GM19025 (cell line): ENCODE results near the gene SLC13A4.
"Not testable (repeated sequence)": the region's sequence is repeated elsewhere in the genome, so short reads cannot be mapped to it uniquely, and the experiment has no call there.

Experiments
- ATAC-seq: cut with Tn5 transposase; IDR thresholded peaks from one replicate; pipeline ENCODE4 v1.9.1; 2021; ENCODE audit warnings: mild to moderate bottlenecking, low read depth, moderate library complexity; ENCODE audit not compliant: unreplicated experiment

SLC13A4 gene

DNA sequence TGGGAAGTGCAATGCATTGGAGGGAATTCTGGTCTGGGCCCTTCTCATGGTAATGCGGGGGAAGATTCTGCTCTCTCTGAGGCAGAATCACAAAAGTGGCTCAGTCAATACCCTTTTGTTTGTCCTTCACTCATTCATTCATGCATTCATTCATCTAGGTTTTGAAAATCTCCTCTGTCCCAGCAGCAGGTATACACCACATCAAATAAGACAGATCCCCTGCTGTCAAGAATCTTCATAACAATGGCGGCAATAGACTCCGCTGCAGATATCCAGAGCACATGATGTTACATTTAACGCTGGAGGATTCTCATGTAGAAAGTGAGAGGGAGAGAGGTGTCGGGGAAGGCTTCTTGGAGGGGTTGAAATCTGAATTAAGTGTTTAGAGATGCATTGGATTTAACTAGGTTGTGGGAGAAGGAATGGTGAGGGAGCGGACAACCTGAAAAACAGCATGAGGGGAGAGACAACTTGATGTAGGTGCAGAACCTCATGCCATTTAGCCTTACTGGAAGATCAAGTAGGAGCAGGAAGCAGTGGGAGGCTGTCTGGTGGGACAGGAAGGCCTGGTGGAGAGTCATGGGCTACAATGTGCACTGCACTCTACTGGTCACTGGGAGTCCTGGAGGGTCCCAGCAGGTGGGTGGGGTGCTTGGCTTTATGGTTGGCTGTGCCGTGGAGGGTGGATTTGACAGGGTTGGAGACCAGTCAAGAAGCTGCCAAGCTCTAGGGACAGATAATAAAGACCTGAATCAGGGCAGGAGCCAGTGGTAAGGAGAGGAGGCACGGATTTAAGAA lies 25.8 kb upstream of the SLC13A4 start:
- no peak for ATAC-seq

DNA sequence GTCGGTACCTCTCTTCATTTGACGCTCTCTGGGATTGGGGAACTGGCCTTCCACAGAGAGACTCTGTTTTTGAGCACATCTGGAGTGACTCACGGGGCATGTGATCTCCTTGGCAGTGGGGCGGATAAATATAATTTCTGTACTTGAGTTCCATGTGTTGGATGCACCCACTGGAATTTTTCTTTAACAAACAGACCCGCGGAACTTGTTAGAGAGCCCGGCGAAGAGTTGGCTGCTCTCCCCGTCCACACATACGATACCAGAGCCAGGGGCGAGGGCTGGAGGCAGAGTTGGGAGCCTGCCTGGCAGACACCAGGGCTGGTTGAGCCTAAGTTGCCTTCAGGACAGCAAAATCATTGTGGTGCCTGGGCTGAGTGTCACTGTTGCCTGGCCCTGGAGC lies 20.8 kb upstream of the SLC13A4 start, which contains the start of gene FAM180A:
Gene FAM180A (minus strand): TSS at position 44 of the 400 bp plus-strand sequence. CDS start 233 bp downstream, outside the sequence.
- no peak for ATAC-seq

DNA sequence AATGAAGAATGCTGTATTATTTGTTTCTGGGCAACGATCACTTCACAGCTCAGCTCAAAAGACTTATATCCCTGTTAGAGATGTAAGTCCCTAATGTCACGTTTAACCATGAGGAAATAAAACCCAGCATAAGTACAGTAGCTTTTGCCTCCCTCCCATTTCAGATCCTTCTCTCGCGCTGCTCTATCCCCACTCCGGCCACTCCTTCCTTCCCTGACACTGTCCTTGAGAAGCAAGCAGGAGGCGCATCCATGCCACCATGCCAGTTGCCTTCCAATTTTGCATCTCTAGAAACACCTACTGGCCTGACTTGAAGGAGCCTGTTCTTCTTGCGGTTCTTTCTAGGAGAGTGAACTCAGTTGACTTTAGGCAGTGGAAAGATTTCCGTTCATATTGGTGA lies 19.4 kb upstream of the SLC13A4 start:
- no peak for ATAC-seq

DNA sequence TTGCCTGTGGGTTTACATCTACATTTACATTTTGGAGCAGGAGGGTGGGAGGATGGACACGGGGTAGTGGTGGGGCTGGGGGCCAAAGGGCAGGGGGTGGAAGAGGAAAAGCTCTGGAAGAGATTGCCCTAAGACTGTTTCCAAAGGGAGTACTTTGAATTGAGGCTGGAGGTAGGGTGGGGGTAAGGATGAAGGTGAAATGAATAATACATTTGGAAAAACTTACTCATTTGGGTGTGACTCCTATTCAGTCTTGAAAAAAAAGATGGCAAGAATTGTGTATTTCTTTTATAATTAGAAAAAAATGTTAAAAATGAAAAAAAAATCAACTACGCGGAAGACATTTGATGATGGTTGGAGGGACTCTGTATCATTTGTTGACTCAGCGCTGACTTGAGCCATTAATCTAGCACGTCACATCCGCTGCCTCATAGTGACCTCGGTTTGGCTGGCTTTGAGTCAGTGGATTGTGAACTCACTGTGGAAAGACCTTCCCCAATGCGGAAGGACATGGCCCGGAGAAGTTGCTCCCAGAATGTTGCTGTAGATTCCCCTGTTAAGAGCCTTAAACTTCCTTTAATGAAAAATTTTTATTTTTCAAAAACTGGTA lies 17.8 kb upstream of the SLC13A4 start:
- ATAC-seq, result no peak

DNA sequence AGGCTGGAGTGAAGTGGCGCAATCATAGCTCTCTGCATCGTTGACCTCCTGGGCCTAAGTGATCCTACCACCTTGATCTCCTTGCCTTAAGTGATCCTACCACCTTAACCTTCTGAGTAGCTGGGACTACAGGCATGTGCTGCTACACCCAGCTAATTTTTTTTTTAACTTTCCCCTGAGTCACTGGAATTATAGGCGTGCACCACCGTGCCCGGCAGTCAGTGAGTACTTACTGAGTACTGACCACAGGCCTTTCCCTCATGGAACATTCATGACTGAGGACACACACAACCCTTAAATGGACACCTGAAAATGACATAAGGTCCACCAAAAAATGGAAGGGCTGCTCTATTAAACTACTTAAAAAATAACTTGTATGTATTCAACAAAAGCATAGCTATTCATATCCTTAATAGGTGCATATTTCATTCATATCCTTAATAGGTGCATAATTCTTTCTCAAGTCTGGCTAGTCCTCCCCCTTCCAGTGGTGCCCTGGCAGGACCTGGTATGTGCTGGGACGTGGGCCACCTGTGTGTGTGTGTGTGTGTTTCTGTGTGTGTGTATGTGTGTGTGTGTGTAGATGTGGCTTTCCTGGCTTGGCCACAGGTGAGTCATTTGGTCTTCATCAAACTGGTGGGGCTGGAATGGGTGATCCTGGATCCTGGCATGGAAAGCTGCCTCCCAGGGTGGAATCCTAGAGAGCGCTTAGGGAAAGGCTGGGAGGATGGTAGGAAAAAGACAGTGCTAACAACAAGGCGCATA lies 17.1 kb upstream of the SLC13A4 start:
- no peak for ATAC-seq

DNA sequence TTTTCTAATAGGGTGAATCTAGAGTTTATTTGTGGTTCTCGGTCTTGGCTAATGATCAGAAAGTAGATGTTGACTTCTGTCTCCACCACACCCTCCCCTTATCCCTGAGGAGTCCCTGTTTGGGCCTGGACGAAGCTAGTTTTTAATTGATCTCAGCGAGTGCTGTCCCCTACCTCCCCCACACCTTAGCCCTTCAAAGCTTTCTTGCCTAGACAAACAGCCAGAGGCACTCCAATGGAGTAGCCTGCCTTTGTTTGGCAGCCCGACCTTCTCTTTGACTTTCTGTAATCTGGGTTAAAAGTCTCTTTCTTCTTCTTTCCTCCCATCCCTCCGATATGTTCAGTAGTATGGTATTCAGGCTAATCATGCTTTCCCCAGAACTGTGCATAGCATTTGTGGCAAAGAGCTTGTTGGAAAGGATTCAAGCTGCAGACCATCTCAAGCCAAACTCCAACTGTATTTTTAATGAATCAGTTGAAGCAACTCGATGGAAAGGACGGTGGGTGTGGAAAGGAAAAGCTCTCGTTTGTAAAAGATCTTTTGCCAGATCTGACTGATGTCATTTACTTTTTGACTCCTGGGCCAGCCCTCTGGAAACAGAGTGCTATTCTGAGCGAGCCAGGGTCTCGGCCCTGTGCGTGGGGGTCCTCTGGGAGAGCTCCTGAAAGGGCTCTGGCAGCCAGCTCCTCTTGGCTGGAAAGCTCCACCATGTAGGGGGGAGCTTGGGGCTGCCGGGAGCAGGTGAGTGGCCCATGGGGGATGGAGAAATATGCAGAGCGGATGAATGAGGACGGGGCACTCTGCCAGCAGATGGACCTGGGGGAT lies 16.1 kb upstream of the SLC13A4 start:
- ATAC-seq, result no peak

DNA sequence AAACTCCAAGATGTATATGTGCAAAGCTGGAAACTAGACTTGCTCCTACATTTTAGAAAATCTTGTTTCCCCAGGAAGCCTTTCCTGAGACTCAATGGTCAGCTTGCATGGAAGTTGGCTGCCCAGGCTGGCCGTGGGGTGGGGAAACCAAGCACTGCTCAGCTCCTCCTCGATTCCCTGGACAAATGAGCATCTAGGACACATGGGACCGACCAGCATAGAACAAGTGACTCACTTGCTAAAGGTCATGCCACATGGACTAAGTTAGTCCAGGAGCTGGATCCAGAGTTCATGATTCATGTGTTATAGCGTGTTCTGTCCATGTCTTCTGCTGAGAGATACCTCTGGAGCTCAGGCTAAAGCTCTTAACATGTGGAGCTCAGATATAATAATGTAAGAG lies 14.4 kb upstream of the SLC13A4 start:
- no peak for ATAC-seq

DNA sequence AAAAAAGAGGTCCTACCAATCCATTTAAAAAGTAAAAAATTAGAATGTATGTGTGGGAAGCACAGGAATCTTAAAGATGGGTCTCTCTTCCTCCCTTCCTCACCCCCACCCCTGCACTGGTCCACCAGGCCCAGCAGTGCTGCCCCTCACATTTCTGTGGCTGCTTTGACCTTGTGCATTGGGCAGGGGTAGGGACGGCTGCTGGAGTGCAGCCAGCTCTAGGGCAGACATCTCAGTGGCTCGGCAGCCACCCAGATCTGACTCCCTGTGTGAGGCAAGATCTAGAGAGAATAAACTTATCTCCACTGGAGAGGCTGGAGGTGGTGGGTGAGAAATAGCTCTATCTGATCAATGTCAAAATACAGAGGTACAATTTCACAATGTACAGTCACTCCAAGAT lies 13.9 kb upstream of the SLC13A4 start:
- ATAC-seq, result no peak

DNA sequence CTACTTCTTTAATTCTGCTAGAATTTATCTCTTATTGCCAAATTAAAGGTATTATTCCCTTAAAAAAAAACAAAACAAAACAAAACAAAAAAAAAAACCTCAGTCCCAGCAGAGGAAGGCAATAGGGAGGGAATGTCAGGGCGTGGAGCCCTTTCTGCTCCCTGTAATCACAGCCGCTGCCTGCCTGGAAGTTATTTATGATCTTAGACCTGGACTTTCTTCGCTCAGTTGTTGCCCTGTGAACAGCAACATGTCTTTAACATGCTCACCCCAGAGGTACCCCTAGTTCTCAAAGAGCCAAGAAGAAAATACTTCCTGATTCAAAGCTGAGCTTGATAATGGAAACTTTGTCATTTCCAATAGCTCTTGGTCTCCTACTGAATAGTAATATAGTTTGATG lies 12.9 kb upstream of the SLC13A4 start:
- ATAC-seq, result no peak

DNA sequence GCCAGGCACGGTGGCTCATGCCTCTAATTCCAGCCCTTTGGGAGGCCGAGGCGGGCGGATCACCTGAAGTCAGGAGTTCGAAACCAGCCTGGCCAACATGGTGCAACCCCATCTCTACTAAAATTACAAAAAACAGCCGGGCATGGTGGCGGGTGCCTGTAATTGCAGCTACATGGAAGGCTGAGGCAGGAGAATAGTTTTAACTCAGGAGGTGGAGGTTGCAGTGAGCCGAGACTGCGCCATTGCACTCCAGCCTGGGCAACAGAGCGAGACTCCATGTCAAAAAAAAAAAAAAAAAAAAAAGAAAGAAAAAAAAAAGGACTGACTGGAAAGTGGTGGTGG lies 9.3 kb upstream of the SLC13A4 start:
- not testable (repeated sequence) for ATAC-seq

DNA sequence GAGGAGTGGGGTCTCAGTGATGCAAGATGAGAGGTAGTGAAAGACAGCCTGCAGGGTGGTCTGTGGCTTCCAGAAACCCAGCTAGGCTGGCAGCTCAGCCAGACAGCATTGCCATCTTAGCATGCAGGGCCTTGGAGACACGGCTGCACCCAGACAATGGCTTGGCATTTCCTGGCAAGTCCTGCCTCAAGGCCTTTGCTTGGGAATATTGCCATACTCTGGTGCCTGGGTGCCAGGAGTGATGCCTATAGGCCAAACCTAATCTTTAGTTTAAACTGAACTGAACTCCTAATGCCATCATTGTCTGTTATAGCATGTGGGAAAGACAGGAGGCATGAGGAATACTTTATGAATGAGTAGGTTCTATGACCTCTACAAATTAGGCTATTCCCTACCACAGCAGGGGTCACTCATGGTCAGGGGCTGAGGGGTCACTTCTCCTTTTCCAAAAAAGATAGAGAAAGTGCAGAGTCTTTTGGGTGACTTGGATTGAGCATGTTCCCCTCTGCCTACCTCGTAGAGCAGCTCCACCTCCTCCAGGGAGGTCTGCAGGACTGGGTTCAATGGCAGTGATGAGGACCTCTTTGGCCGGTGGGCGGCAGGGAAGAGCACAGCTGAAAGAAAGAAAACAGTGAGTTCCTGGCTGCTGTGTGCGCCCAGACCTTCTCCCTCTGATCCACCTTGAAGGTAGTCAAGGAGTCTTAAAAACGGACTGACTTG lies 8.8 kb upstream of the SLC13A4 start:
- no peak for ATAC-seq

DNA sequence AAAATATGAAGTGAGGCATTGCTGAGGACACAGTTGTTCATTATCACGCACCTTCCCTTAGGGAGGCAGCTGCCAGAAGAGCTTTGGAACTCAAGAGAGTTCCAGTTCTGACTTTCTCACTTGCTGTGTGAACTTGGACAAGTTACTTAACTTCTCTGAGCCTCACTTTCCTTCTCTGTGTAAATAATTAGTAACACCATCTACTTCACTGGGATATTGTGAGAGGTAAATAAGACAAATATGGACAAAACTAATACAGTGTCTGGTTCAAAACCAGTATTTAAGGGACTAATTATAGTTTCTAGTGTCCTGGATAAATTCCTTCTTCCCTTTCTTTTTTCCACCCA lies 6.3 kb upstream of the SLC13A4 start:
- no peak for ATAC-seq

DNA sequence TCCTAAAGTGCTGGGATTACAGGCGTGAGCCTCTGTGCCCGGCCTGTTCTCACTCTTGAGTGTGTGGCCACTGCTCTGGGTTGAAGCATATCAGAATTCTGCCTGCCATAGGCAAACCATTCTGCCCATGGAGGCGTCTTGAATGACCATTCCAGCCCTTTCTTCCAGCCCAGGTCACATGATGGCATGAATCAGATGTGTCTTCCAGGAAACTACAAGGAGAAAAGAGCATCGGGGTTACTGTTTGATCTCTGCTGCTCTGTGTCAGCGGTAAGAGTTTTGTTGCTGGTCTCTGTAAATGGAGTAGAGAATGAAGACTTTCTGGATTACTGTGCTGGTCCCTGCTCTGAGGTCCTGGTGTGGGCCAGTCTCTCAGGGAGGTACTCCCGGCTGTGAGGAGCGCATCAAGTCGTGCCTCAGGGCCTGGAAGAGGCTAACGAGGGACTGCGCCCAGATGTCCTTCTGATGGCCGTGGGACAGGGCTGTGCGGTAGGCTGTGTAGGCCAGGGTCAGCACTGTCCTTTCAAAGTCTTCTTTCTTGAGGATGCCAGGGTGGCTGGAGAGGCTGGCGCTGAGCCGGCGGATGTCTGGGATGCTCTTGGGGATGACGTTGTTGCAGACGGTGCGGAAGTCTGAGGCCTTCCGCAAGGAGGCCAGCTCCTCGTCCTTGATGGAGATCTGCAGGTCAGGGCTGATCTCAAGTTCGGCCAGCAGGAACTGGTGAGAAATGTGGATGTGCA lies 5.8 kb upstream of the SLC13A4 start:
- ATAC-seq, result no peak

DNA sequence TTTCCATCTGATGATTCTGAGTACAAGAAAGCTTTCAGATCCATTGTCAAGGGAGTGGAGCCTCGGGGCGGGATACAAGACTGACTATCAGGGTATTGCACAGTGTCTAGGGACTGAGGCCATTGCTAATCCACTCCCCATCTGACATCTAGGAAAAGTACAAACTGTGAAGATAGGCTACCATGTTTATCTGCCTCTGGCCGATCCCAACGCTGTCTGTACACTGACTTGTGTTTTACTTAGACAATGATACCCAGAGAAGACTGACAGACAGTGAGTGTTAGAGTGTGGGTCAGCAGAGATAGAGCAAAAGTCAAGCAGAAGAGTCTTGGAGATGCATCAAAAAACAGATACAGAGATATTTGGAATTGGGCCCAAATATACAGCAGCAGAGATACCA lies 3.1 kb upstream of the SLC13A4 start:
- ATAC-seq, result no peak

DNA sequence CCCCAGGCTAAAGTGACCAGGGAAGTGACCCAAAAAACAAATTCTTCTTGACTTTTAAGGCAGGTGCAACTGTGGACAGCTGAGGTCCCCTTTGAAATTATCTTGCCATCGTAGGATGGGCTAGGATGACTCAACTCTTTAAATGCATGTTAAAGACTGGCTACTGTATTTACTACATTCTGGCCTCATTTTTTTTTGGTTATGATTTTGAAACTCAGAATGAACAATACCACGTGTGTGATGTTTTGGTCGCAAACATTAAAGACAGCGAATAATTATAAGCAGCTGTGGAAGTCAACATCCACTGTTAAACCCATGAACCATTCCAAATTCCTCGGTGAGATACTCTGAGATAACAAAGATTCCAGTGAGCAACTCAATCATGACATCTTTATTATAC lies 1.2 kb upstream of the SLC13A4 start:
- no peak for ATAC-seq

DNA sequence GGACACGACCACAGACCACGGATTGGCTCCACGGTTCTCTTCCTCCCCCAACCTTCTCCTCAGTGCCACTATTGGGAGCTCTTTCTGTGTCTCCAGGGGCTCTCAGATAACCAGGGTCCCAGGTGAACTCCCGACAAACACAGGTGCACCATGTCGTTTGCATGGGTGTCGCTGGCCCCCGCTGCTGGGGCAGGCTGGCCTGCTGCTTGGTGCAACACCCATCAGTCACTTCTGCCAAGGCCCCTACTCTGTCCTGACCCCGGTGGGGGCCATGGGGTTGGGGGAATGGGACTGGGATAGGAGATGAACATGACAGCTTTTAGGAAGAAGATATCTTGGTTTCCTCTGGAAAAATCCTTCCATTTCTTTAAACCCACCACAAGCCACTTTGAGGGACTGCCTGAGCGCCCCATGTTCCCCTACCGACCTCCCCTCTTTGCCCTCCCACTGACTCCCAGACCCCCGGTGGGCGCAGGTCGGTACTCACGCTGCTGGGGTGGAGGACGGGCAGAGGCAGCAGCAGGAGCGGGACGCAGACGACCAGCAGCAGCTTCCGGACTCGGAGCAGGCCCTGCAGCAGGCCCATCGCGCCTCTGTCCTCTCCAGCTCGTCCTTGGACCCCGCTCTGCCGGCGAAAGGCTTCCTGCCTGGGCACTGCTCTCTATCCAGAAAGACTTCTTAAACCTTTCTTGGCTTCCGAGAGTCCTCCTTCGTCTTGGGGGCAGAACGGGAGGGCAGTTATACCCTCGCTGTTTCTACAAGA lies 894 bp downstream of the SLC13A4 start:
- ATAC-seq, result no peak

DNA sequence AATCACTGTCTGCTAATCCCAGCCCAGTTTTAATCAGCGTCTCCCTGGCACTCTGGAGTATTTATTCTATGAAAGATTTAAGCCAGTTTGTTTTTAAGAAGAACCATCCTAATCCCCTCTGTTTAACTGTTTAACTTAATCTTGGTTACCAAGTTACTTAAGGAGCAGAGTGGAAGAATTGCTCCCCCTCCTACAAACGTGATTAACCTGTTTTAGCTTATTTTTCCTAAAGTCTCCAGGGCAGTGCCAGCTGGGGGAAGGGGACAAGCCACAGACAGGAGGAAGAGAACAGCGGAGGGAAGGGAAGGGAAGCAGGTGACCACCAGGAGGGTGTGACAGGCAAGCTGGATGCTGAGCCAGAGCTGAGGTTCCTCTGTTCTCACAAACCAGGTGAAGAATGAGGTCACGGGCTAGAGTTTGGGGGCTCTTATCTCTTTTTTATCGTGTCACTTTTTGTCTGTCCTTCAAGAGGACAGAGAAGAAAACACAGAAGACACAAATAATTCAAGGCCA lies 1.7 kb downstream of the SLC13A4 start:
- ATAC-seq, result no peak

DNA sequence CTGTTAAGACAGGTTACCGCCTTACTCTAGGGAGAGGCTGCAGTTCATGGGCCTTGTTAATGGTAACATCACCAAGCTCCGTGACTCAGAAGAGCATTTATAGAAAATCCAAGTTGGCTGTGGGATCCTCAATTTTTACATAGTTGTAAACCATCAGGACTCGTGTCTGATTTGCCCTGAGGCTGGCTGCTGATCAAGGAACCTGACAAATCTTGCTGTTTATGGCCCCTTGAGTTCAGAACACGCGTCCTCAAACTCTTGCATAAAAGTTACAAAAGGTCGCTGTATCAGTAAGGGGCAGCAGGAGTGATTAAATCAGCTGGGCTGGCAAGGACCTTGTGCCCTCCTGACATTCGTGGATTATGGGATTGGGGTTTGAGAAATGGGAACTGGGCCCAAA lies 4.6 kb downstream of the SLC13A4 start:
- ATAC-seq, result no peak
